AG04449 (cell line): ENCODE measurements around the gene SEM1.
"Not testable (repeated sequence)": the region's sequence is repeated elsewhere in the genome, so short reads cannot be mapped to it uniquely, and the experiment has no call there.

Experiments
- CTCF ChIA-PET: fragments of 350-600 bp; formaldehyde crosslinking; extraction: SDS; loops from one replicate; lab custom pipeline; 2021; ENCODE audit warnings: antibody characterized with exemption; lab: Yijun Ruan, JAX
- POLR2A ChIA-PET: fragments of 400-600, 350-600 bp; formaldehyde crosslinking; extraction: SDS; loops from one replicate; lab custom pipeline; 2020; ENCODE audit warnings: antibody characterized with exemption, inconsistent platforms; lab: Yijun Ruan, JAX
- DNase-seq: peaks from one replicate; pipeline ENCODE4 v3.0.0-alpha.2; 2010; ENCODE audit warnings: low read depth, low spot score
- H3K4me3 ChIP-seq: 2 replicates; pipeline ENCODE4 v1.5.1; 2011; ENCODE audit warnings: low read depth, mild to moderate bottlenecking, control low read depth, low read length
- CTCF ChIP-seq: IDR thresholded peaks from one replicate; pipeline ENCODE4 v1.5.1; 2011; ENCODE audit warnings: mild to moderate bottlenecking, moderate library complexity, low read length, control low read depth, inconsistent platforms; ENCODE audit not compliant: insufficient read depth; ENCODE audit errors: missing control alignments

Gene SEM1

GRCh38 chr7:96663871-96664445 is 45.7 kb downstream of the SEM1 start:
- no peak for DNase-seq
- no peak overlapping the region for H3K4me3 ChIP-seq
- POLR2A ChIA-PET, result no interaction called here
- TF ChIP-seq CTCF, result no peak
- CTCF ChIA-PET, result interaction anchor here (0.7 kb wide), 1 partner anchor 663 kb away, joined by 3 read pairs; no protein-coding TSS in a partner anchor

- DNase-seq, result no peak
- ChIA-PET CTCF (no interaction called here), POLR2A (no interaction called here)
- no peak for TF ChIP-seq CTCF
- H3K4me3 ChIP-seq, result no peak overlapping the region
These were observed 46.2 kb downstream of the SEM1 start for GRCh38 chr7:96663457-96663856.

- CTCF ChIA-PET, H3K4me3 ChIP-seq, POLR2A ChIA-PET, DNase-seq: not testable (repeated sequence)
These were observed 47.5 kb downstream of the SEM1 start for GRCh38 chr7:96662151-96662550.

GRCh38 chr7:96658022-96658412 is 51.6 kb downstream of the SEM1 start:
- DNase-seq, result no peak
- H3K4me3 ChIP-seq, result no peak overlapping the region
- ChIA-PET POLR2A (no interaction called here), CTCF (no interaction called here)
- no peak for TF ChIP-seq CTCF

GRCh38 chr7:96657347-96658021 is 52.2 kb downstream of the SEM1 start:
- DNase-seq, result no peak
- H3K4me3 ChIP-seq, result no peak overlapping the region
- CTCF ChIA-PET, result no interaction called here
- TF ChIP-seq CTCF, result no peak
- POLR2A ChIA-PET, result no interaction called here

GRCh38 chr7:96655956-96656355 is 53.7 kb downstream of the SEM1 start:
- no peak for TF ChIP-seq CTCF
- no peak for DNase-seq
- CTCF ChIA-PET, result no interaction called here
- H3K4me3 ChIP-seq, result no peak overlapping the region
- POLR2A ChIA-PET, result no interaction called here
